Astrocyte of the spinal cord (primary cell): ENCODE results near the gene ORC2.
A peak's percentile ranks its signal among the peaks of the same experiment; 100 is the strongest.
"Not testable (repeated sequence)": the region's sequence is repeated elsewhere in the genome, so short reads cannot be mapped to it uniquely, and the experiment has no call there.

Experiments
- DNase-seq: peaks from one replicate; pipeline ENCODE4 v3.0.0; 2011; ENCODE audit warnings: low read depth, low spot score
- H3K4me3 ChIP-seq: 2 replicates; pipeline ENCODE4 v1.5.1; 2011; ENCODE audit warnings: low read depth, mild to moderate bottlenecking, low read length, moderate library complexity
- CTCF ChIP-seq: IDR thresholded peaks from 2 replicates; pipeline ENCODE4 v1.5.1; 2012; ENCODE audit warnings: low read depth, mild to moderate bottlenecking, low read length, inconsistent platforms
- in situ Hi-C: cut with HindIII; loops from 2 replicates; pipeline ENCODE4 v1.10.0; 2017; ENCODE audit warnings: low sequenced_read_pairs

Gene ORC2

GRCh38 chr2:200966770-200967169, 3.3 kb upstream of the ORC2 start:
- no peak for TF ChIP-seq CTCF
- in situ Hi-C loops, result no loop called here
- no peak overlapping the region for H3K4me3 ChIP-seq
- DNase-seq, result peak; percentile 80

- peak overlapping the region; percentile 84 for H3K4me3 ChIP-seq
- no peak for DNase-seq
- no peak for TF ChIP-seq CTCF
- in situ Hi-C loops, result no loop called here
Measured at GRCh38 chr2:200964498-200964897, 1.0 kb upstream of the ORC2 start.

GRCh38 chr2:200963918-200964252, 425 bp upstream of the ORC2 start:
- DNase-seq, in situ Hi-C loops: not testable (repeated sequence)
- H3K4me3 ChIP-seq, result peak overlapping the region; percentile 84

- in situ Hi-C loops, result no loop called here
- no peak for DNase-seq
- H3K4me3 ChIP-seq, result peak overlapping the region; percentile 84
- no peak for TF ChIP-seq CTCF
Measured at GRCh38 chr2:200962811-200963123, 693 bp downstream of the ORC2 start.

- no peak overlapping the region for H3K4me3 ChIP-seq
- no peak for DNase-seq
- in situ Hi-C loops, result no loop called here
- no peak for TF ChIP-seq CTCF
Measured at GRCh38 chr2:200961674-200962073, 1.8 kb downstream of the ORC2 start.

- TF ChIP-seq CTCF, result no peak
- no peak overlapping the region for H3K4me3 ChIP-seq
- in situ Hi-C loops, result no loop called here
Measured at GRCh38 chr2:200950378-200950777, 13.1 kb downstream of the ORC2 start.

GRCh38 chr2:200945395-200945729, 18.1 kb downstream of the ORC2 start:
- no peak for TF ChIP-seq CTCF
- no peak overlapping the region for H3K4me3 ChIP-seq
- DNase-seq, result no peak
- in situ Hi-C loops, result no loop called here

More at GRCh38 chr2:200950378-200950777, 13.1 kb downstream of the ORC2 start:
- DNase-seq, result no peak
